Tibial nerve (tissue), 3 donors: Measurements from ENCODE around the gene IQCN.

ENCODE experiments used
- CTCF ChIP-seq, 5 experiments: fragments of 200-600 bp in 3 of 5; fragments of 450-650 bp in 2 of 5; sonication (generic) in 3 of 5; IDR thresholded peaks; one replicate each; pipeline ENCODE4 v1.5.1; 2016 to 2019; ENCODE audit warnings: antibody characterized with exemption in 5 of 5, mild to moderate bottlenecking in 3 of 5, moderate library complexity in 2 of 5
- POLR2A ChIP-seq, 2 donors: fragments of 450-650 bp; IDR thresholded peaks; one replicate each; pipeline ENCODE4 v1.6.1; 2017; ENCODE audit warnings: antibody characterized with exemption in 2 of 2, mild to moderate bottlenecking in 2 of 2, moderate library complexity in 2 of 2

GRCh38 chr19:18309525-18310064, 35.3 kb upstream of the IQCN start:
- TF ChIP-seq CTCF (IDR thresholded peaks at IDR 0.05) (no peak), POLR2A (IDR thresholded peaks at IDR 0.05) (no peak)
